Epithelial cell of proximal tubule (primary cell): ENCODE data around the gene OR10X1. TPM values are rescaled to one million over a fixed set of nuclear protein-coding genes. Genes with fewer than 3 reads are reported as not detected.

Experiments used
- DNase-seq: peaks from one replicate; pipeline ENCODE4 v3.0.0-alpha.2; 2011; ENCODE audit warnings: low read depth
- H3K4me3 ChIP-seq: 2 replicates; pipeline ENCODE4 v1.5.1; 2011; ENCODE audit warnings: low read depth, mild to moderate bottlenecking, low read length
- CTCF ChIP-seq: conservative IDR thresholded peaks from 2 replicates; pipeline ENCODE4 v1.5.1; 2012; ENCODE audit warnings: low read depth, mild to moderate bottlenecking, low read length
- total RNA-seq: library from RNA; depleted of rRNA; stranded (reverse); fragments of >200 nt; gene quantifications from 2 replicates; pipeline ENCODE4 v1.2.3, GENCODE V29; 2015

OR10X1 gene, protein sequence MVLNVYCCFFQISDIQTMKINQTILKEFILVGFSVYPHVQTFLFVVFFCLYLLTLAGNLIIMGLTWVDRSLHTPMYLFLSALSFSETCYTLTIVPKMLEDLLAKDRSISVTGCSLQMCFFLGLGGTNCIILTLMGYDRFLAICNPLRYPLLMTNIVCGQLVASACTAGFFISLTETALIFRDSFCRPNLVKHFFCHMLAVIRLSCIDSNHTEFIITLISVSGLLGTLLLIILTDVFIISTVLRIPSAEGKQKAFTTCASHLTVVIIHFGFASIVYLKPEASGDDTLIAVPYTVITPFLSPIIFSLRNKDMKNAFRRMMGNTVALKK
- not detected in 2 replicates for total RNA-seq

- no peak within 1 kb of the TSS for H3K4me3 ChIP-seq
- TF ChIP-seq CTCF = no peak
- no peak for DNase-seq
Measured at GRCh38 chr1:158579733-158580132, at the start of gene OR10X1. Gene OR10X1, minus strand, starts transcription at chr1:158579899. Its CDS starts 0 bp downstream, at chr1:158579899.

GRCh38 chr1:158613764-158614163, 34.1 kb upstream of the OR10X1 start:
- TF ChIP-seq CTCF = no peak
- H3K4me3 ChIP-seq = no peak overlapping the region
- DNase-seq = no peak

DNA sequence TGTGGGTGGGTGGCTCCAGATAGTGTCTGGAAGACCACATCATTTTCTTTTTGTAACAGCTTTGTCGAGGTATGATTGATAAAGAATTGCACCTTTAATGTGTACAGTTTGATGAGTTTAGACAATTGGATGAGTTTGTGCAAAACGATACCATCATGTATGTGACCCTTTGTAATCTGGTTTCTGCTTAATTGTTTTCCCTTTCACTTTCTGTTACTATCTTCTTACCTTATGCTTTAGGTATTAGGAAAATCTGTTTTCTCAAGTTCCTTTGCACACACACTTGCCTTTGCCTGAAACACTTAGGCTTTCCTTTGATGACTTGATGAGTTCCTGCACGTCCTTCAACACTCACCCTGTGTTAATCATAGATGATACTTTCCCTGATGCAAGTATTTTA, 32.2 kb upstream of the OR10X1 start:
- no peak overlapping the region for H3K4me3 ChIP-seq
- TF ChIP-seq CTCF = no peak
- no peak for DNase-seq

GRCh38 chr1:158607296-158607695, 27.6 kb upstream of the OR10X1 start:
- H3K4me3 ChIP-seq = no peak overlapping the region
- TF ChIP-seq CTCF = no peak
- DNase-seq = no peak

DNA sequence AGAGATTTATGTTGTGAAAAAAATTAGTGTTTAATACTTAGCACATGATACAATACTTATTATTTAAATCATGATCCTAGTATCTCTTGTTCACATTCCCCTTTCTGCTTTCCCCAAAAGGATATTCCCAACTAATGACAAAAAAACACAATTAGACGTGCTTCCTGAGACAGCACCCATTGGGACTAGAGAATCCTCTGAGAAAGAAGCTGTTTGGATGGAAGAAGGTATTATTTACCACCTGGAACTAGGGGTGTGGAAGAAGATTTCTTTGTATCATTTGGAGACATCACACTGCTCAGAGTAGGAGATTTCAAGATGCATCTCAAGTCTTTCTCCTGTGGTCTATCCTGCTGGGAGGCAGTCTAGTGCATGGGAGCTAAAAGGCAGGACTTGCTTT, 25.3 kb upstream of the OR10X1 start, which contains the start of gene OR10Z1:
OR10Z1 (plus strand) TSS at position 301 of the 400 bp plus-strand sequence. CDS start 1,171 bp downstream, outside the sequence.
- no peak for TF ChIP-seq CTCF
- no peak within 1 kb of the TSS for H3K4me3 ChIP-seq
- no peak for DNase-seq

DNA sequence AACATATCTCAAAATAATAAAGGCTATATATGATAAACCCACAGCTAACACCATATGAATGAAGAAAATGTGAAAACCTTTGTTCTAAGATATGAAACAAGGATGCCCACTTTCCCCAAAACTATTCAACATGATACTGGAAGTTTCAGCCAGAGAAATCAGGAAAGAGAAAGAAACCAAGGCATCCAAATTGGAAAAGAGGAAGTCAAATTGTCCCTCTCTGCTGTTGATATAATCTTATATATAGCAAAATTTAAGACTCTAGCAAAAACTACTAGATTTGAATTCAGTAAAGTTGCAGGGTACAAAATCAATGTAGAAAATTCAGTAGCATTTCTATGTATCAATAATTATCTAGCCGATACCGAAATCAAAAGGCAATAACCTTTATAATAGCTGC, 21.0 kb upstream of the OR10X1 start:
- no peak overlapping the region for H3K4me3 ChIP-seq
- no peak for DNase-seq
- TF ChIP-seq CTCF = no peak

GRCh38 chr1:158586942-158587341, 7.2 kb upstream of the OR10X1 start:
- no peak for DNase-seq
- TF ChIP-seq CTCF = no peak
- H3K4me3 ChIP-seq = no peak overlapping the region
